HG03565 (cell line): Measurements from ENCODE around the gene GZMA.
"Not testable (repeated sequence)": the region's sequence is repeated elsewhere in the genome, so short reads cannot be mapped to it uniquely, and the experiment has no call there.

Source experiments
- ATAC-seq: cut with Tn5 transposase; IDR thresholded peaks from one replicate; pipeline ENCODE4 v1.9.1; 2021; ENCODE audit warnings: mild to moderate bottlenecking, moderate library complexity; ENCODE audit not compliant: unreplicated experiment

GZMA gene

DNA sequence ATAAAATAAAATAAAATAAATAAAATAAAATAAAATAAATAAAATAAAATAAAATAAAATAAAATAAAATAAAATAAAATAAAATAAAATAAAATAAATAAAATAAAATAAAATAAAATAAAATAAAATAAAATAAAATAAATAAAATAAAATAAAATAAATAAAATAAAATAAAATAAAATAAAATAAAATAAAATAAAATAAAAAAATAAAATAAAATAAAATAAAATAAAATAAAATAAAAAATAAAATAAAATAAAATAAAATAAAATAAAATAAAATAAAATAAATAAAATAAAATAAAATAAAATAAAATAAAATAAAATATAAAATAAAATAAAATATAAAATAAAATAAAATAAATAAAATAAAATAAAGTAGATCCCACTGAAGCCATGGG, 3.5 kb downstream of the GZMA start:
- ATAC-seq, result not testable (repeated sequence)

DNA sequence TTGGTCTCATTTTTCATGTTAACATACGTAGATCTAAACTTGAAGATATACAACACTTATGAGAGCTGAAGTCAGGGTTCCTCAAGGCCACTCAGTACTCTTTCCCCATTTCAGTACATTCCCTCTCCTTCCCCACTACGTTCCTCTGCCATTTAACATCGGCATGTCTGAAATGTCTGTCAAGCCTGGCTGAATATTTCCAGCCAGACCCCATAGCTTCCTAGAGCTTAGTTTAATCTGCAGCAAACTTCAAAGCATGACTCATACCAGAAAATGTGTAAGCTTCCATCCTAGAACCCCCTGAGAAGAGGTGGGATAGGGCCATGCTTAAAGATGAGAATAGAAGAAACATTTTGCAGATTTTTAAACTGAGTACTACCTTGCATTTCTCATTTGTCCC, 6.2 kb downstream of the GZMA start:
- ATAC-seq, result no peak

DNA sequence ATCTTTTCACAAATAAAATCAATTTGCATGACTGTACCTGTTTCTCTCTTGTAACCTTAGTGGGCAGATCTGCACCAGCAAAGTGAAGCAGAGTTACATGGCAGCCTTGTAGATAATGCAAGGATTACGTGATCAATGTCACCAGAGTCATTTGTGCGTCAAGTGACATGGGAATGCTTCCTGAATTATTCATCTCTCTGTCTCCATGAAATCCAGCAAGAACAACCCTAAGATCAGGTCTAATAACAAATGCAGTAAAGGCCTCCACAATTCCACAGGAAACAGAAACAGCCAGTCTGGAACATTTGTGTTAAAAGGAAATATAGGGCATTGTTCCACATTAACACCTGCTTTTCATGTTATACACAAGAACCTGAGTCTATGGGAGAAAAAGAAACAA, 7.8 kb downstream of the GZMA start:
- no peak for ATAC-seq

DNA sequence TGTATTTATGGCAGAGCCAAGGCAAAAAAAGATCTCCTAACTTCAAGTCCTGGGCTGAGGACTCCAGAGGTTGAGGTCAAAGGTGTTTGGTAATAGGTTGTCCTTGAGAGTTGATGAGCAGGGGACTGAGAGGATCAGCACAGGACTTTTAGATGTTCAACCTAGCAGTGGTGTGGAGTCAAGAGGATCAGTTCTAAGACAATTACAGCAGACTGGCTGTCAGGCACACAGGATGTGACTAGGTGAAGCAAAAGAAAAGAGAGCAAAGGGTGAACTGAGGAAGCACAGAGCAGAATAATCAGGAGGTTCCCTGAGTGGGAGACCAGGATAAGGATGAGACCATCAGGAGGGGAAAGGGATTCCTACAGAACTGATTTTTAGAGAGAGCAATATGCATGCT, 10.9 kb downstream of the GZMA start:
- no peak for ATAC-seq

DNA sequence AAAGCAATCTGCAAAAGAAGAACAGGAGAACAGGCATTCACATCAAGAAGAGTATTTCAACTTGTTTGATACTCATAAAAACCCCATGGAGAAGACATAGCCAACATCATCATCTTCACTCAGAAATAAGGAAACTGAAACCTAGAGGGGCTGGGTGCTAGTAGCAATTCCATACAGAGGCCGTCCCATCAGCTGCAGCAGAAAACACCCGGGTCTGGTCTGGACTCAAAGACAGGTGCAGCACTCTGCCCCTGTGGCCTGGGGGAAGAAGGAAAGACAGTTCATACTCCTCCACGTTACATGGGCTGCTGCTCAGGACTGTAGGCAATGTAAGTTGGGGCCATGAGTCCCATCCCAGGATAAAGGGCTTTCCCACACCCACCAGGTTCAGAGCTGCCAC, 11.6 kb downstream of the GZMA start:
- no peak for ATAC-seq

DNA sequence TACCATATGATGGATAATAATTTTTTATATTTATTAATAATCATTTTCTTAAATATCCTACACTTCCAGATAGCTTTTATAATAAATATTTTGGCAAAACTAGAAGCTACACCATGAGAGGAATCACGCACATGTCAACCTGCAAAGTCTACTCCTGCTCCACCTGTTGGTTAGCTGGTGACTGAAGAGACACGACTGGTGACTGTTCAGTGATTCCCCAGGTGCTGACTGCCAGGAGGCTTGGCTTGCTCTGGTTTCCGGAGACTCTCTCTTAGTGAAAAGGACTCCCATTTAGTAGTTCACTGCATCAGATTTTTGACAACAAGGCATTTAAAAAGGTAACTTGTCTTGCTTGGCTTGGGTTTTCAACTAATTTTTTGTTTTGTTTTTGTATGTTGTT, 20.9 kb downstream of the GZMA start:
- ATAC-seq, result no peak

DNA sequence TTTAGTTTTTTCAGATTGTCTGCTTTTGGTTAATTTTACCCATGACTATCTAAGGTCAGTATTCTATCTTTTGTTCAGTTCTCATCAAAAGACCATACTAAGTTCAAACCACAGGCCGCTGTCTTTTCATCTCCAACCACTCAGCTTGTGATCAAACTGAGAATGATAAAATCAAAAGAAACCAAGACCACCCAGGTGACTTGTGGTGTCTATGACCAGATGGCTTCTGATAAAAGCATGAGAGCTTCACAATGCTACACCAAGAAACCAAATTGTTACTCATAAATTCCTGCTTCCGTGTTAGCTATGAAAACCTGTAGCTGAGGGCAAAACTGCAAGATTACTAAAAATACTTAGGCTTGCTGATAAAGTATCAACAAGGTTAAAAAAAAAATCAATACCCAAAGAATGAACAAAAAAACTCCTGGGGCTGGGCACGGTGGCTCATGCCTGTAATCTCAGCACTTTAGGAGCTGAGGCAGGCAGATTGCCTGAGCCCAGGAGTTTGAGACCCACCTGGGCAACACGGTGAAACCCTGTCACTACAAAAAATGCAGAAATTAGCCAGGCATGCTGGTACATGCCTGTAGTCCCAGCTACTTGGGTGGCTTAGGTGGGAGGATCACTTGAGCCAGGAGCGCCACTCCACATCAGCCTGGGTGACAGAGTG, 31.7 kb downstream of the GZMA start:
- ATAC-seq, result no peak

- no peak for ATAC-seq
Measured at GRCh38 chr5:55136521-55136920, 34.1 kb downstream of the GZMA start.

- no peak for ATAC-seq
Measured at GRCh38 chr5:55140908-55141665, 38.6 kb downstream of the GZMA start.

GRCh38 chr5:55141945-55142690, 39.7 kb downstream of the GZMA start:
- ATAC-seq, result no peak

- no peak for ATAC-seq
Measured at GRCh38 chr5:55143624-55144023, 41.2 kb downstream of the GZMA start.

- ATAC-seq, result no peak
Measured at GRCh38 chr5:55146080-55146479, 43.6 kb downstream of the GZMA start.

DNA sequence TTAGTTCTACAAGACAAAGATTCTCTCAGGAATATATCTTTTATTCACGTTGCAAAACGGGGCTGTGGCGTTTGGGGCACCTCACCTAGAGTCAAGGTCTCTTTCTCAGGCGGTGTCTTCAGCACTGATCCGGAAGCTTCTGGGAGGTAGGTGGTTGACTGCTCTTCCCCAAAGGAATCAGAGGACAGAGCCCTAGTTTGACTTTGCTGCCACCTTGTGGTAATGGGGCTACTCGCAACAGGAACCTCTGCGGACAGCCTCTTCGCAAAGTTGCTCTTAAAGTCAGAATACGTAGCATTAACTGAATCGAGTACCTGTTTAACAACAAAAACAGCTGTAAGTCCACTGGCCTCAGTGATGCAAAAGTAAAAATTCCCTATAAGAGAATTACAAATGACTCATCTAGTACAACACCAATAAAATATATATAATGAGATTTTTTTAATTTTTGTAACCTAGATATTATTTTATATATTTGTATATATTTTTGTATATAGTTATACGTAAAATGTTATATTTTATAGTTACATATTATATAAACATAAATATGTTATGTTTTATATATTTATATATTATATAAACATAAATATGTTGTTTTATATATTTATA, 44.2 kb downstream of the GZMA start:
- ATAC-seq, result peak; percentile 64

DNA sequence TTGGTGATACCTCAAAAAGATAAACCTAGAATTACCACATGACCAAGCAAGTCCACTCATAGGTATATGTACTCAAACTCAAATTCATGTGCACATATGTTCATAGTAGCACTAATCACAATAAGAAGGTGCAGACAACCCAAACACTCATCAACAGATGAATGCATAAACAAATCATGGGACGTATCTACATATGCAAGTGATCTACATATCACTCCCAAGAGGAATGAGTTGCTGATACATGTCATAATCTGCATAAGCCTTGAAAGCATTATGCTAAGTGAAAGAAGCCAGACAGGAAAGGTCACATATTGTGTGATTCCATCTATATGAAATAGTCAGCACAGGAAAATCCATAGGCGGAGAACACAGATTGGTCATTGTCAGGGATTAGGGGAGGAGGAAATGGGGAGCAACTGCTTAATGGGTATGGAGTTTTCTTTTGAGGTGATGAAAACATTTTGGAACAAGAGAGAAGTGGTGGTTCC, 46.9 kb downstream of the GZMA start:
- no peak for ATAC-seq

GRCh38 chr5:55151923-55152842, 49.7 kb downstream of the GZMA start:
- ATAC-seq, result no peak

- no peak for ATAC-seq
Measured at GRCh38 chr5:55154873-55155272, 52.4 kb downstream of the GZMA start.
